Upper lobe of left lung (tissue), 6 donors: Measurements from ENCODE around the gene ENTR1. TPM values are rescaled to one million over a fixed set of nuclear protein-coding genes. Genes with fewer than 3 reads are reported as not detected.
A peak's percentile ranks its signal among the peaks of the same experiment; 100 is the strongest.

Source experiments
- ATAC-seq, 2 donors: fragments of 200-7000 bp; cut with Tn5 transposase; one replicate each; pipeline ENCODE4 v1.9.1; 2022; ENCODE audit warnings: mild to moderate bottlenecking in 2 of 2, moderate library complexity in 2 of 2; ENCODE audit not compliant: low FRiP score in 2 of 2
- DNase-seq, 2 donors: peaks; one replicate each; pipeline ENCODE4 v3.0.0-alpha.2; 2019 to 2020
- H3K27ac ChIP-seq, 4 donors: fragments of 200-600 bp; sonication (generic); one replicate each; pipeline ENCODE4 v1.5.1; 2016 to 2019
- H3K27me3 ChIP-seq, 4 donors: fragments of 200-600 bp; sonication (generic); one replicate each; pipeline ENCODE4 v1.5.1; 2017 to 2019
- H3K36me3 ChIP-seq, 4 donors: fragments of 200-600 bp; sonication (generic); one replicate each; pipeline ENCODE4 v1.5.1; 2016 to 2019
- H3K4me1 ChIP-seq, 4 donors: fragments of 200-600 bp; sonication (generic); one replicate each; pipeline ENCODE4 v1.5.1; 2018 to 2019
- H3K4me3 ChIP-seq, 4 donors: fragments of 200-600 bp; sonication (generic); one replicate each; pipeline ENCODE4 v1.5.1; 2017 to 2019; ENCODE audit warnings: mild to moderate bottlenecking in 2 of 4, moderate library complexity in 1 of 4
- H3K9me3 ChIP-seq, 4 donors: fragments of 200-600 bp; sonication (generic); one replicate each; pipeline ENCODE4 v1.5.1; 2018 to 2019
- EP300 ChIP-seq, 4 donors: sonication (generic); formaldehyde crosslinking; IDR thresholded peaks; one replicate each; pipeline ENCODE4 v1.5.1; 2017; ENCODE audit warnings: antibody characterized with exemption in 4 of 4, control low read depth in 2 of 4
- POLR2A ChIP-seq, 4 donors: fragments of 450-650 bp; IDR thresholded peaks; one replicate each; pipeline ENCODE4 v1.5.1; 2016 to 2017; ENCODE audit warnings: antibody characterized with exemption in 4 of 4, mild to moderate bottlenecking in 2 of 4
- POLR2AphosphoS5 ChIP-seq, 2 donors: sonication (generic); formaldehyde crosslinking; IDR thresholded peaks; one replicate each; pipeline ENCODE4 v1.5.1; 2017; ENCODE audit warnings: antibody characterized with exemption in 2 of 2
- WGBS, 2 donors: methylation state at CpG; one replicate each; pipeline ENCODE4 v1.1.5; 2017 to 2018; 5-methylcytosine and 5-hydroxymethylcytosine counted together
- total RNA-seq, 6 donors: library from RNA; depleted of rRNA in 4 of 6; stranded (reverse); fragments of >200 nt in 4 of 6; gene quantifications; one replicate each; pipeline versions ENCODE4 v1.1.0 to v1.2.1, GENCODE V29; 2016 to 2021
- TF ChIP-seq, protein P1 (sequence below), 6 experiments: fragments of 450-650 bp in 4 of 6; fragments of 200-600 bp in 2 of 6; sonication (generic) in 2 of 6; IDR thresholded peaks; one replicate each; pipeline ENCODE4 v1.5.1; 2016 to 2019; ENCODE audit warnings: antibody characterized with exemption in 6 of 6
- donor health status: DM: no; HTN: no; CAD: no; lungs with moderate emphysema.
- donor health status: DM: no; HTN: yes; CAD: no; lungs with severe emphysema.

The ENTR1 gene
- total RNA-seq, 6 donors from 2014 or later, result 29.6 to 128 (median 40.0) TPM

DNA sequence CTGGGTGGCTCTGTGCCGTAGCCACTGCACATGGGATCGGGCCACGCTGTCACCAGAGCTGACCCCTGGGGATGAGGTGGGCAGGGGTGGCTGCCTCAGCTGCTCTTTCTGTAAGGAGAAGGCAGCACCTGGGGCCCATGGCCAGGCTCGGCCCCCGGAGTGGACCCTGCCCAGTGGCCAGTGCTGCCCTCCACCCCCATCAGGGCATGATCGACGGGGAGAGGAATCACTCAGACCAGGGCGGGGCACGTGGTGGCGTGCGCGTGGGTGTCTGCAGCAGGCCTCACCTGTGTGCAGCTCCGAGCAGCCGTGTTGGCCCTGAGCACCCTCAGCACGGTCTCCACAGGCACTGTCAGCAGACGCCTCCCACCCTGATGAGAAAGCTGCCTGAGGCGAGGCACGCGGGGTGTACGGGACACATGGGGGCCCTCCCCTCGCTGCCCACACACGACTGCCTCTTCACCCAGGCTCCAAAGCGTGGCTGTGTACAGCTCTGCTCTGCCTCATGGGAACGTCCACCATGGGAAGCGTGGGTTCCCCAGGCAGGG, 28.4 kb downstream of the ENTR1 start:
- ATAC-seq (no peak), DNase-seq (peak in 1 of 2 donors; percentile 77)
- WGBS, 2 donors, result 95 to 97% methylated on average over 3 to 14 of the region's 25 CpGs
- TF ChIP-seq EP300 (IDR thresholded peaks at IDR 0.05) (no peak), POLR2A (IDR thresholded peaks at IDR 0.05) (no peak), POLR2AphosphoS5 (IDR thresholded peaks at IDR 0.05) (no peak)
- TF ChIP-seq, protein P1, sequence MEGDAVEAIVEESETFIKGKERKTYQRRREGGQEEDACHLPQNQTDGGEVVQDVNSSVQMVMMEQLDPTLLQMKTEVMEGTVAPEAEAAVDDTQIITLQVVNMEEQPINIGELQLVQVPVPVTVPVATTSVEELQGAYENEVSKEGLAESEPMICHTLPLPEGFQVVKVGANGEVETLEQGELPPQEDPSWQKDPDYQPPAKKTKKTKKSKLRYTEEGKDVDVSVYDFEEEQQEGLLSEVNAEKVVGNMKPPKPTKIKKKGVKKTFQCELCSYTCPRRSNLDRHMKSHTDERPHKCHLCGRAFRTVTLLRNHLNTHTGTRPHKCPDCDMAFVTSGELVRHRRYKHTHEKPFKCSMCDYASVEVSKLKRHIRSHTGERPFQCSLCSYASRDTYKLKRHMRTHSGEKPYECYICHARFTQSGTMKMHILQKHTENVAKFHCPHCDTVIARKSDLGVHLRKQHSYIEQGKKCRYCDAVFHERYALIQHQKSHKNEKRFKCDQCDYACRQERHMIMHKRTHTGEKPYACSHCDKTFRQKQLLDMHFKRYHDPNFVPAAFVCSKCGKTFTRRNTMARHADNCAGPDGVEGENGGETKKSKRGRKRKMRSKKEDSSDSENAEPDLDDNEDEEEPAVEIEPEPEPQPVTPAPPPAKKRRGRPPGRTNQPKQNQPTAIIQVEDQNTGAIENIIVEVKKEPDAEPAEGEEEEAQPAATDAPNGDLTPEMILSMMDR (IDR thresholded peaks at IDR 0.05), result no peak
- no peak overlapping the region for H3K27ac ChIP-seq
- no peaks in the 10 kb centered on the region for H3K4me1 ChIP-seq
- H3K9me3 ChIP-seq, result no peaks in the 10 kb centered on the region
- H3K27me3 ChIP-seq, result no peaks in the 10 kb centered on the region
- peaks cover 0 to 85% (median 67%) of the 10 kb centered on the region in 4 donors for H3K36me3 ChIP-seq
- H3K4me3 ChIP-seq, result no peak overlapping the region

DNA sequence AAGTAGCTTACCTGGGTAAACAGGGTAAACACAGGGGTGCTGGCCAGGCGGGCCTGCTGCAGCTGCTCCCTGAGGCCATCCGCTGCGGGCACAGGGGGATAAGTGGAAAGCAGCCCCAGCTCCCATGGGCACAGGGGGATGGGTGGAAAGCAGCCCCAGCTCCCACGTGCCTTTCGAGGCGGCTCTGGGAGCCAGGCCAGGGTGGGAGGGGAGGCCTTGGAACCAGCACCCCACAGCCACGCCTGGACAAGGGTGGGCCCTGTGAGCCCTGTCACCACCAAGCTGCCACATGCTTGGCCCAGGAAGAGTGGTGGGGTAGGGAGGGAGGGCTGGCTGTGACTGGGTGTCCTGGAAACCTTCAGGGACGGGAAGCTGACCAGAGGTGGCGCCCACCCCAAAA, 29.1 kb downstream of the ENTR1 start:
- no peak overlapping the region for H3K27ac ChIP-seq
- DNase-seq, result peak in 1 of 2 donors; percentile 68
- H3K4me1 ChIP-seq, result no peaks in the 10 kb centered on the region
- H3K4me3 ChIP-seq, result no peak overlapping the region
- no peaks in the 10 kb centered on the region for H3K27me3 ChIP-seq
- 87 to 96% methylated on average over 5 to 7 of the region's 9 CpGs for WGBS, 2 donors
- peaks cover 0 to 79% (median 62%) of the 10 kb centered on the region in 4 donors for H3K36me3 ChIP-seq
- no peaks in the 10 kb centered on the region for H3K9me3 ChIP-seq
- no peak for ATAC-seq
- TF ChIP-seq, protein P1 (IDR thresholded peaks at IDR 0.05), result no peak
- TF ChIP-seq EP300 (IDR thresholded peaks at IDR 0.05) (no peak), POLR2A (IDR thresholded peaks at IDR 0.05) (no peak), POLR2AphosphoS5 (IDR thresholded peaks at IDR 0.05) (no peak)

DNA sequence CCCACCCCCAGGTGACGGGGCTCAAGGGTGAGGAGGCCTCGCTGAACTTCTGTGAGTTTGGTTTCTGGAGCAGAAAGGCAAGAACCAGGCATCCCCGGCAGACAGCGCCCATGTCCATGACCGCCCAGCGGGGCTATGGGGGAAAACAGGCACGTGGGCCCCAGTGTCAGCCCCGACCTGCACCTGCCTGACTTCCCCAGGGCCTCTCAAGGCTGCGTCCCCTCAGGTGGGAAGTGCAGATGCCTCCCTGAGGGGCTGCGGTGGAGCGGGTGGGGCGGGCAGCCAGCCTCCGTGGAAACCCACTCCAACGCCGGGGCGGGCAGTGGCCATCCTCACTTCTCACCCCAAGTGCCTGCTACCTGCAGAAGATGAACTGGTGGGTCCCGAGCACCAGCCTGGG, 30.0 kb downstream of the ENTR1 start:
- TF ChIP-seq, protein P1 (IDR thresholded peaks at IDR 0.05), result no peak
- TF ChIP-seq POLR2A (IDR thresholded peaks at IDR 0.05) (no peak), POLR2AphosphoS5 (IDR thresholded peaks at IDR 0.05) (no peak), EP300 (IDR thresholded peaks at IDR 0.05) (no peak)
- DNase-seq, result peak in 1 of 2 donors; percentile 80
- Histone ChIP-seq H3K27me3 (no peaks in the 10 kb centered on the region), H3K36me3 (peaks cover 0 to 72% (median 59%) of the 10 kb centered on the region in 4 donors), H3K4me1 (no peaks in the 10 kb centered on the region), H3K27ac (no peak overlapping the region), H3K4me3 (no peak overlapping the region), H3K9me3 (no peaks in the 10 kb centered on the region)
- WGBS, 2 donors, result 95% methylated on average over 16 of the region's 17 CpGs; no CpG with 5 or more reads in 1 of the 2 donors
- no peak for ATAC-seq

DNA sequence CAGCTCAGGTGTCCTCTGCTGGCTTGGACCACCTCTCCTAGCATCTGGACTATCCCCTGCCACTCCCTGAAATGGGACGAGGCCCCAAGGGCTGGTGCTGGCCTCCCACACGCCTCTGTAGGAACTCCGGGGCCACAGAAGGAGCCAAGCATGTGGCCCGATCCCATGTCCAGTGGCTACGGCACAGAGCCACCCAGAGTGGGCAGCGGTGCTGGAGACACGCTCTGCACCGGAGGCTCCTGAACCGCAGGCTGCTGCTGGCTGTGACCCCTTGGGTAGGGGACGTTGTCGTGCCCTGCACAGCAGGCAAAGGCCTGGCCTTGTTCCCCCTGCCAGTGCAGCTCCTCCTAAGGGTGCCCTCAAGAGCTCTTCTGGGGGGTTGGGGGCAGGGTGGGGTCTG, 30.5 kb downstream of the ENTR1 start:
- no peaks in the 10 kb centered on the region for H3K4me1 ChIP-seq
- H3K27me3 ChIP-seq, result no peaks in the 10 kb centered on the region
- H3K9me3 ChIP-seq, result no peaks in the 10 kb centered on the region
- DNase-seq (peak in 1 of 2 donors; percentile 59), ATAC-seq (no peak)
- TF ChIP-seq POLR2AphosphoS5 (IDR thresholded peaks at IDR 0.05), result no peak
- no peak for TF ChIP-seq EP300 (IDR thresholded peaks at IDR 0.05)
- TF ChIP-seq POLR2A (IDR thresholded peaks at IDR 0.05), result no peak
- TF ChIP-seq, protein P1 (IDR thresholded peaks at IDR 0.05), result no peak
- no peak overlapping the region for H3K27ac ChIP-seq
- H3K36me3 ChIP-seq, result peaks cover 0 to 67% (median 55%) of the 10 kb centered on the region in 4 donors
- no peak overlapping the region for H3K4me3 ChIP-seq
- 90% methylated on average over 11 of the region's 11 CpGs; no CpG with 5 or more reads in 1 of the 2 donors for WGBS, 2 donors

DNA sequence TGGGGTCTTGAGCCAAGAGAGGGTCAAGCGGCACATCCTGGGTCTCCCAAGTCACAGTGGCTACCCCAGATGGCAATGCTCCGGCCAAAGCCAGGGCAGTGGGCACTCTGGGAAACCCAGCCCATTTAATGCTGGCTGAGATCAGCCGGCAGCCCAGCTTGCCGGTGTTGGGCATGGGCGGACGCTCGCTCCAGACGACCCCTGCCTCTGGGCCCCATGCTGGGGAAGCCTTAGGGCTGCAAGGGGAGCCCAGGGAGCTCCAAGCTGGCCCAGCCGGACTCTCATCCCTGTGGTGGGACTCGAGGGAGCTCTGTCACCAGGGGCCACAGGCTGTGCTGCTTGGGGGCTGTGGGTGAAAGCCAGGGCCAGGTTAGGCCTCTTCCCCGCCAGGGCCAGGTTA, 31.0 kb downstream of the ENTR1 start:
- H3K36me3 ChIP-seq, result peaks cover 0 to 62% (median 52%) of the 10 kb centered on the region in 4 donors

More for the DNA sequence above, 31.0 kb downstream of the ENTR1 start:
- peak in 1 of 2 donors; percentile 52 for DNase-seq
- WGBS, 2 donors, result 90 to 100% methylated on average over 2 to 8 of the region's 11 CpGs
- no peak for ATAC-seq
- Histone ChIP-seq H3K27me3 (no peaks in the 10 kb centered on the region), H3K27ac (no peak overlapping the region), H3K4me1 (no peaks in the 10 kb centered on the region), H3K4me3 (no peak overlapping the region), H3K9me3 (no peaks in the 10 kb centered on the region)
- TF ChIP-seq EP300 (IDR thresholded peaks at IDR 0.05), result no peak
- TF ChIP-seq, protein P1 (IDR thresholded peaks at IDR 0.05), result no peak
- TF ChIP-seq POLR2AphosphoS5 (IDR thresholded peaks at IDR 0.05), result no peak
- TF ChIP-seq POLR2A (IDR thresholded peaks at IDR 0.05), result no peak
